Measurements from ENCODE around the gene ACSL3. TPM values are rescaled to one million over a fixed set of nuclear protein-coding genes. Genes with fewer than 3 reads are reported as not detected.

The ACSL3 gene
- total and polyA plus RNA-seq, 2 donors (not counting 3 experiments of a cell fraction or from before 2014, with no cell fraction given), result 58.7 to 139 TPM

DNA sequence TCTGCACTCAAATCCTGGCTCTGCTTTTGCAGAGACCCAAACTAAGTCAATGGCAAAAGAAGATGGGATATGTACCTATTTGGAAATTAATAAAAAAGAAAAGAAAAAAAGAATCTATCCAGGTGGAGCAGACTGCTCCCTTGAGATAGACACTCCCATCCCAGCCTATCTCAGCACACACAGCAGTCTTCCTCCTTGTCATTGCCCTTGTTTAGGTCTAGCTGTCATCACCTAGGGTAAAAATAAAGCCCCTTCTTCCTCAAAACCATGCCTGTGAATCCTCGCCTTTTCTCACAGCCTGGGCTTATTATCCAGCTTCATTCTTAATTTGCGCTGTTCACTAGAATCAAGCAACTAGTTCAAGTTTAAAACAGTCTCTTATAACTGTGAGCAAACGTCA, 30.7 kb upstream of the ACSL3 start:
- Histone ChIP-seq H3K27ac (ENCODE audit: insufficient read depth, low read depth, low read length) (no peak overlapping the region), H3K4me3 (replicated peaks in 1 of 3; ENCODE audit: insufficient read depth in 1 of 3, low read depth in 1 of 3, low read length in 3 of 3) (no peak overlapping the region), H3K79me2 (ENCODE audit: control insufficient read depth, insufficient read depth, low read length) (no peaks in the 10 kb centered on the region), H3K4me1 (ENCODE audit: control insufficient read depth, extremely low read depth, insufficient read depth, low read length) (no peaks in the 10 kb centered on the region), H3K9me3 (replicated peaks; ENCODE audit: control insufficient read depth, insufficient read depth, low read length) (no peaks in the 10 kb centered on the region), H3K4me2 (ENCODE audit: insufficient read depth, low read length) (no peak overlapping the region), H3K36me3 (ENCODE audit: control insufficient read depth in 2 of 2, extremely low read depth in 1 of 2, insufficient read depth in 2 of 2, low read length in 2 of 2) (no peaks in the 10 kb centered on the region), H2AFZ (ENCODE audit: low read depth, low read length) (no peak overlapping the region), H3K9me1 (replicated peaks; ENCODE audit: control insufficient read depth, extremely low read depth, insufficient read depth, low read length) (no peaks in the 10 kb centered on the region), H3K27me3 (ENCODE audit: control insufficient read depth in 2 of 2, insufficient read depth in 2 of 2, low read length in 2 of 2) (peaks cover 2 to 7% of the 10 kb centered on the region in 2 experiments), H4K20me1 (replicated peaks; ENCODE audit: control insufficient read depth, extremely low read depth, insufficient read depth, low read length) (no peaks in the 10 kb centered on the region), H3K9ac (replicated peaks; ENCODE audit: extremely low read depth, insufficient read depth, low read length) (no peak overlapping the region)
- DNase-seq (ENCODE audit: low read depth, low spot score) (no peak), FAIRE-seq (no peak)
- POLR2A ChIA-PET, result no interaction called here
- BruUV-seq (replicated peaks), result no TSS peak
- dilution Hi-C loops (cut with MboI; ENCODE audit: extremely low pct_ligation_motif_present, low sequenced_read_pairs) (no loop called here), intact Hi-C loops (cut with micrococcal nuclease) (no loop called here)
- CTCF ChIA-PET, result interaction anchor here (0.6 to 1.6 kb wide), 2 partner anchors 12 to 33 kb away, joined by 3 read pairs; no protein-coding TSS in a partner anchor
- TF ChIP-seq, protein P1, sequence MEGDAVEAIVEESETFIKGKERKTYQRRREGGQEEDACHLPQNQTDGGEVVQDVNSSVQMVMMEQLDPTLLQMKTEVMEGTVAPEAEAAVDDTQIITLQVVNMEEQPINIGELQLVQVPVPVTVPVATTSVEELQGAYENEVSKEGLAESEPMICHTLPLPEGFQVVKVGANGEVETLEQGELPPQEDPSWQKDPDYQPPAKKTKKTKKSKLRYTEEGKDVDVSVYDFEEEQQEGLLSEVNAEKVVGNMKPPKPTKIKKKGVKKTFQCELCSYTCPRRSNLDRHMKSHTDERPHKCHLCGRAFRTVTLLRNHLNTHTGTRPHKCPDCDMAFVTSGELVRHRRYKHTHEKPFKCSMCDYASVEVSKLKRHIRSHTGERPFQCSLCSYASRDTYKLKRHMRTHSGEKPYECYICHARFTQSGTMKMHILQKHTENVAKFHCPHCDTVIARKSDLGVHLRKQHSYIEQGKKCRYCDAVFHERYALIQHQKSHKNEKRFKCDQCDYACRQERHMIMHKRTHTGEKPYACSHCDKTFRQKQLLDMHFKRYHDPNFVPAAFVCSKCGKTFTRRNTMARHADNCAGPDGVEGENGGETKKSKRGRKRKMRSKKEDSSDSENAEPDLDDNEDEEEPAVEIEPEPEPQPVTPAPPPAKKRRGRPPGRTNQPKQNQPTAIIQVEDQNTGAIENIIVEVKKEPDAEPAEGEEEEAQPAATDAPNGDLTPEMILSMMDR (IDR thresholded peaks at IDR 0.05; ENCODE audit: extremely low read depth in 1 of 2, insufficient read depth in 1 of 2, low read depth in 1 of 2, low read length in 2 of 2), result no peak
- no peak for TF ChIP-seq GATA2 (IDR thresholded peaks at IDR 0.05; ENCODE audit: insufficient read depth, insufficient read length, low read depth, low read length)

DNA sequence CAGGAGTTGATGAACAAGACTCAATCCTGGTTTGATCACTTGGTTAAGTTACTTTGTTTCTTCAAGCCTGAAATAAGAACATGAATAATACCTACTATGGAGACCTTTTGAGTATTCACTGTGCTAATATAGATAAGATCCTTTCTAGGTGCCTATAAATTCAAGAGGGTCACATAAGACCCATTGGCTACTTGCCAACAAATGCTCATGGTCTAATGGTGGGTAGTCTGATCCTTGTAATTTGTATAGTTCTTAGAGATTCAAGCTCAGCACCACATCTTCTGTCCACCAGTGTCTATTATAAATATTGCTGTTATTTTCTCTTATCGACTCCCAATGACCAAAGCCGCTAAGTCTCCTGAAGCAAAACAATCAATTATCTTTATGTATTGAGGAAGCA, 27.4 kb upstream of the ACSL3 start:
- FAIRE-seq, result no peak
- no peak for DNase-seq (ENCODE audit: low read depth, low spot score)
- H3K27ac ChIP-seq (ENCODE audit: insufficient read depth, low read depth, low read length), result no peak overlapping the region

More for the DNA sequence above, 27.4 kb upstream of the ACSL3 start:
- ChIA-PET CTCF (interaction anchor here (1.3 to 1.5 kb wide), 2 partner anchors 9 to 70 kb away, joined by 3 read pairs; no protein-coding TSS in a partner anchor), POLR2A (no interaction called here)
- dilution Hi-C loops (cut with MboI; ENCODE audit: extremely low pct_ligation_motif_present, low sequenced_read_pairs), result no loop called here
- Histone ChIP-seq H3K9me1 (replicated peaks; ENCODE audit: control insufficient read depth, extremely low read depth, insufficient read depth, low read length) (no peaks in the 10 kb centered on the region), H2AFZ (ENCODE audit: low read depth, low read length) (no peak overlapping the region), H3K4me3 (replicated peaks in 1 of 3; ENCODE audit: insufficient read depth in 1 of 3, low read depth in 1 of 3, low read length in 3 of 3) (no peak overlapping the region), H3K4me2 (ENCODE audit: insufficient read depth, low read length) (no peak overlapping the region), H3K9me3 (replicated peaks; ENCODE audit: control insufficient read depth, insufficient read depth, low read length) (no peaks in the 10 kb centered on the region), H3K9ac (replicated peaks; ENCODE audit: extremely low read depth, insufficient read depth, low read length) (no peak overlapping the region), H3K4me1 (ENCODE audit: control insufficient read depth, extremely low read depth, insufficient read depth, low read length) (peaks cover 2% of the 10 kb centered on the region), H4K20me1 (replicated peaks; ENCODE audit: control insufficient read depth, extremely low read depth, insufficient read depth, low read length) (no peaks in the 10 kb centered on the region), H3K36me3 (ENCODE audit: control insufficient read depth in 2 of 2, extremely low read depth in 1 of 2, insufficient read depth in 2 of 2, low read length in 2 of 2) (no peaks in the 10 kb centered on the region), H3K79me2 (ENCODE audit: control insufficient read depth, insufficient read depth, low read length) (no peaks in the 10 kb centered on the region), H3K27me3 (ENCODE audit: control insufficient read depth in 2 of 2, insufficient read depth in 2 of 2, low read length in 2 of 2) (peaks cover 0 to 2% of the 10 kb centered on the region in 2 experiments)
- no TSS peak for BruUV-seq (replicated peaks)
- intact Hi-C loops (cut with micrococcal nuclease), result no loop called here
- TF ChIP-seq, protein P2, sequence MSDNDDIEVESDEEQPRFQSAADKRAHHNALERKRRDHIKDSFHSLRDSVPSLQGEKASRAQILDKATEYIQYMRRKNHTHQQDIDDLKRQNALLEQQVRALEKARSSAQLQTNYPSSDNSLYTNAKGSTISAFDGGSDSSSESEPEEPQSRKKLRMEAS (IDR thresholded peaks at IDR 0.05; ENCODE audit: insufficient read depth, insufficient read length), result no peak
- TF ChIP-seq FOS (IDR thresholded peaks at IDR 0.05; ENCODE audit: borderline replicate concordance, insufficient read depth, low read length), result no peak
- TF ChIP-seq EZH2 (IDR thresholded peaks at IDR 0.05; ENCODE audit: borderline replicate concordance, low read depth, low read length, severe bottlenecking), result no peak
- TF ChIP-seq GATA2 (IDR thresholded peaks at IDR 0.05; ENCODE audit: insufficient read depth, insufficient read length, low read depth, low read length), result no peak
- TF ChIP-seq, protein P1 (IDR thresholded peaks at IDR 0.05; ENCODE audit: extremely low read depth in 1 of 2, insufficient read depth in 1 of 2, low read depth in 1 of 2, low read length in 2 of 2), result no peak
- TF ChIP-seq MYC (IDR thresholded peaks at IDR 0.05; ENCODE audit: low read depth, low read length), result no peak
- no peak for TF ChIP-seq POLR2A (IDR thresholded peaks at IDR 0.05; ENCODE audit: low read depth, low read length)
- no peak for TF ChIP-seq JUN (IDR thresholded peaks at IDR 0.05; ENCODE audit: borderline replicate concordance, insufficient read depth, insufficient read length, low read depth)
- TF ChIP-seq POLR2AphosphoS5 (IDR thresholded peaks at IDR 0.05; ENCODE audit: insufficient read depth, low read depth, low read length), result no peak

Measured in endothelial cell of umbilical vein (primary cell).